OCI-LY7 (cell line): ENCODE measurements around the gene LSAMP. TPM values are rescaled to one million over a fixed set of nuclear protein-coding genes. Genes with fewer than 3 reads are reported as not detected.
"Not testable (repeated sequence)": the region's sequence is repeated elsewhere in the genome, so short reads cannot be mapped to it uniquely, and the experiment has no call there.

Source experiments
- BruUV-seq: library from RNA; stranded (reverse); fragments of 400-500 nt; replicated peaks from 2 replicates; lab custom pipeline; 2021; lab: Mats Ljungman, UMichigan
- CTCF ChIA-PET: fragments of 300-600 bp; sonication (Branson Sonifier 250); formaldehyde crosslinking; loops from one replicate; lab custom pipeline; 2022; ENCODE audit warnings: antibody characterized with exemption; ENCODE audit not compliant: unreplicated experiment; lab: Charles Lee
- POLR2A ChIA-PET: fragments of 300-600 bp; sonication (Branson Sonifier 250); formaldehyde crosslinking; loops from one replicate; lab custom pipeline; 2022; ENCODE audit warnings: antibody characterized with exemption; lab: Charles Lee
- DNase-seq: peaks from one replicate; pipeline ENCODE4 v3.0.0-alpha.2; 2015; ENCODE audit warnings: low spot score
- H2AFZ ChIP-seq: fragments of 200-600 bp; sonication (generic), shearing (Covaris generic); 2 replicates; pipeline ENCODE4 v1.6.1; 2014; ENCODE audit warnings: mild to moderate bottlenecking, antibody characterized with exemption, low read length, moderate library complexity
- H3K27ac ChIP-seq: fragments of 200-600 bp; sonication (generic); 2 replicates; pipeline ENCODE4 v1.5.1; 2014; ENCODE audit warnings: mixed run types, low read depth, mild to moderate bottlenecking, moderate library complexity, low read length, inconsistent platforms; ENCODE audit not compliant: poor library complexity, severe bottlenecking
- H3K36me3 ChIP-seq: fragments of 200-600 bp; sonication (generic); 2 replicates; pipeline ENCODE4 v1.6.1; 2014; ENCODE audit warnings: mild to moderate bottlenecking, antibody characterized with exemption, low read length, moderate library complexity, mixed read lengths; ENCODE audit not compliant: insufficient read depth
- H3K4me1 ChIP-seq: fragments of 200-600 bp; sonication (generic); 2 replicates; pipeline ENCODE4 v1.5.1; 2014; ENCODE audit warnings: mild to moderate bottlenecking, low read length; ENCODE audit not compliant: insufficient read depth, poor library complexity, severe bottlenecking
- H3K4me2 ChIP-seq: fragments of 200-600 bp; sonication (generic); 2 replicates; pipeline ENCODE4 v1.6.1; 2014; ENCODE audit warnings: mild to moderate bottlenecking, low read length
- H3K4me3 ChIP-seq: fragments of 200-600 bp; sonication (generic); 2 replicates; pipeline ENCODE4 v1.5.1; 2014; ENCODE audit warnings: mild to moderate bottlenecking, low read depth, low read length; ENCODE audit not compliant: poor library complexity, severe bottlenecking
- H3K79me2 ChIP-seq: fragments of 200-600 bp; sonication (generic); 2 replicates; pipeline ENCODE4 v1.6.1; 2016; ENCODE audit warnings: low read depth, mild to moderate bottlenecking, low read length, moderate library complexity, mixed read lengths; ENCODE audit not compliant: insufficient read depth
- H3K9me2 ChIP-seq: fragments of 200-600 bp; sonication (generic); 2 replicates; pipeline ENCODE4 v1.6.1; 2016; ENCODE audit warnings: mild to moderate bottlenecking, low read length, mixed read lengths; ENCODE audit not compliant: insufficient read depth
- H3K9me3 ChIP-seq: fragments of 200-600 bp; sonication (generic); 2 replicates; pipeline ENCODE4 v1.6.1; 2014; ENCODE audit warnings: mild to moderate bottlenecking, mixed run types, low read length, mixed read lengths
- H4K20me1 ChIP-seq: fragments of 200-600 bp; sonication (generic); 2 replicates; pipeline ENCODE4 v1.6.1; 2014; ENCODE audit warnings: mild to moderate bottlenecking, antibody characterized with exemption, low read length, moderate library complexity, mixed read lengths; ENCODE audit not compliant: insufficient read depth
- EZH2phosphoT487 ChIP-seq: fragments of 200-600 bp; sonication (generic); IDR thresholded peaks from 2 replicates; pipeline ENCODE4 v1.6.1; 2018; ENCODE audit warnings: low read depth, borderline replicate concordance, mild to moderate bottlenecking, mixed run types, antibody characterized with exemption, low read length, moderate library complexity, mixed read lengths
- intact Hi-C: fragments of 100-400 bp; cut with micrococcal nuclease; formaldehyde crosslinking; loops from one replicate; pipeline ENCODE4 v1.10.0; 2022; ENCODE audit not compliant: unreplicated experiment
- total RNA-seq, 2 experiments: library from RNA; depleted of rRNA in 1 of 2; stranded (reverse); fragments of >200 nt in 1 of 2; shearing (Covaris generic) in 1 of 2; gene quantifications; 2 replicates each; pipeline ENCODE4 v1.2.3, GENCODE V29; 2014 to 2022
- TF ChIP-seq, protein P1 (sequence below): fragments of 200-600 bp; sonication (generic); conservative IDR thresholded peaks from 2 replicates; pipeline ENCODE4 v1.5.1; 2014; ENCODE audit warnings: mild to moderate bottlenecking, antibody characterized with exemption, low read length, moderate library complexity, mixed read lengths

LSAMP gene
- total RNA-seq, 2 experiments from 2014 or later: 1.4 TPM; not detected in 1

GRCh38 chr3:115761927-115762305 lies 683.4 kb downstream of the LSAMP start:
- DNase-seq: no peak
- Histone ChIP-seq H3K9me3 (no peaks in the 10 kb centered on the region), H3K9me2 (no peaks in the 10 kb centered on the region), H3K36me3 (no peaks in the 10 kb centered on the region), H3K4me2 (no peak overlapping the region), H3K27ac (no peak overlapping the region), H3K4me3 (no peak overlapping the region), H3K79me2 (no peaks in the 10 kb centered on the region), H2AFZ (no peak overlapping the region), H3K4me1 (no peaks in the 10 kb centered on the region), H4K20me1 (no peaks in the 10 kb centered on the region)
- CTCF ChIA-PET: interaction anchor here (0.6 kb wide), 1 partner anchor 480 kb away, joined by 3 read pairs; no protein-coding TSS in a partner anchor
- no TSS peak for BruUV-seq
- no peak for TF ChIP-seq EZH2phosphoT487
- TF ChIP-seq, protein P1, sequence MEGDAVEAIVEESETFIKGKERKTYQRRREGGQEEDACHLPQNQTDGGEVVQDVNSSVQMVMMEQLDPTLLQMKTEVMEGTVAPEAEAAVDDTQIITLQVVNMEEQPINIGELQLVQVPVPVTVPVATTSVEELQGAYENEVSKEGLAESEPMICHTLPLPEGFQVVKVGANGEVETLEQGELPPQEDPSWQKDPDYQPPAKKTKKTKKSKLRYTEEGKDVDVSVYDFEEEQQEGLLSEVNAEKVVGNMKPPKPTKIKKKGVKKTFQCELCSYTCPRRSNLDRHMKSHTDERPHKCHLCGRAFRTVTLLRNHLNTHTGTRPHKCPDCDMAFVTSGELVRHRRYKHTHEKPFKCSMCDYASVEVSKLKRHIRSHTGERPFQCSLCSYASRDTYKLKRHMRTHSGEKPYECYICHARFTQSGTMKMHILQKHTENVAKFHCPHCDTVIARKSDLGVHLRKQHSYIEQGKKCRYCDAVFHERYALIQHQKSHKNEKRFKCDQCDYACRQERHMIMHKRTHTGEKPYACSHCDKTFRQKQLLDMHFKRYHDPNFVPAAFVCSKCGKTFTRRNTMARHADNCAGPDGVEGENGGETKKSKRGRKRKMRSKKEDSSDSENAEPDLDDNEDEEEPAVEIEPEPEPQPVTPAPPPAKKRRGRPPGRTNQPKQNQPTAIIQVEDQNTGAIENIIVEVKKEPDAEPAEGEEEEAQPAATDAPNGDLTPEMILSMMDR: no peak
- POLR2A ChIA-PET: interaction anchor here (0.6 kb wide), 1 partner anchor 120 kb away, joined by 4 read pairs; no protein-coding TSS in a partner anchor
- intact Hi-C loops: no loop called here

DNA sequence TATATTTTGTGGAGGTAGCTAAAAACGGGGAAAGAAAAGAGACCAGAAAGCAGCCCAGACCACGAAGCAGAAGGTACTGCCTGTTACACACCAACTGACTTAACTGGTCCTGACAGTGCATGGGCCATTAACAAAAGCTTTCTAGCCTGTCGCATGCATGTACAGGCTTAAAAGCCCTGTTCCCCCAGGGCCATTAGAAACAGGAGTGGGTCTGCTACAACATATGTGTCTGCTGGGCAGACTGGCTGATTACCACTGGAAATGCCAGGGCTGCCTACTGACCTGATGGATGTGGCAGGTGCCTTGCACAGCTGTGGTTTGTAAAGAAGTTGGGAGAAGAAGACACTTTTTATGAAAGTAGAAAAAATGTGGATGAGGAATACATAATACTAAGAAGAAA lies 684.6 kb downstream of the LSAMP start:
- BruUV-seq: no TSS peak
- Histone ChIP-seq H3K36me3 (no peaks in the 10 kb centered on the region), H4K20me1 (no peaks in the 10 kb centered on the region), H3K4me3 (no peak overlapping the region), H3K79me2 (no peaks in the 10 kb centered on the region), H3K9me3 (no peaks in the 10 kb centered on the region), H3K4me1 (no peaks in the 10 kb centered on the region), H2AFZ (no peak overlapping the region), H3K27ac (no peak overlapping the region), H3K9me2 (no peaks in the 10 kb centered on the region), H3K4me2 (no peak overlapping the region)
- intact Hi-C loops: no loop called here
- DNase-seq: no peak
- POLR2A ChIA-PET: no interaction called here
- CTCF ChIA-PET: no interaction called here
- TF ChIP-seq, protein P1: no peak
- no peak for TF ChIP-seq EZH2phosphoT487

- intact Hi-C loops: no loop called here
- H3K9me2 ChIP-seq: no peaks in the 10 kb centered on the region
- ChIA-PET POLR2A (no interaction called here), CTCF (no interaction called here)
- H3K4me2 ChIP-seq: no peak overlapping the region
- H3K9me3 ChIP-seq: no peaks in the 10 kb centered on the region
- TF ChIP-seq, protein P1: no peak
- TF ChIP-seq EZH2phosphoT487: no peak
- H4K20me1 ChIP-seq: no peaks in the 10 kb centered on the region
- no peak overlapping the region for H2AFZ ChIP-seq
- H3K4me3 ChIP-seq: no peak overlapping the region
- DNase-seq: no peak
- H3K27ac ChIP-seq: no peak overlapping the region
- H3K4me1 ChIP-seq: no peaks in the 10 kb centered on the region
- BruUV-seq: no TSS peak
- no peaks in the 10 kb centered on the region for H3K79me2 ChIP-seq
- no peaks in the 10 kb centered on the region for H3K36me3 ChIP-seq
Measured at GRCh38 chr3:115758076-115758763, 687.1 kb downstream of the LSAMP start.

DNA sequence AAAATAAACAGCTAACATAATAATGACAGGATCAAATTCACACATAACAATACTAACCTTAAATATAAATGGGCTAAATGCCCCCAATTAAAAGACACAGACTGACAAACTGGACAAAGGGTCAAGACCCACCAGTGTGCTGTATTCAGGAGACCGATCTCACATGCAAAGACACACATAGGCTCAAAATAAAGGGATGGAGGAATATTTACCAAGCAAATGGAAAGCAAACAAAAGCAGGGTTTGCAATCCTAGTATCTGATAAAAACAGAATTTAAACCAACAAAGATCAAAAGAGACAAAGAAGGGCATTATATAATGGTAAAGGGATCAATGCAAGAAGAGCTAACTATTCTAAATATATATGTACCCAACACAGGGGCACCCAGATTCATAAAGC lies 692.3 kb downstream of the LSAMP start:
- H3K4me2 ChIP-seq, BruUV-seq, H3K9me2 ChIP-seq, H4K20me1 ChIP-seq, intact Hi-C loops, H3K79me2 ChIP-seq, H2AFZ ChIP-seq, CTCF ChIA-PET, H3K4me1 ChIP-seq, DNase-seq, H3K4me3 ChIP-seq, H3K9me3 ChIP-seq, H3K36me3 ChIP-seq, H3K27ac ChIP-seq: not testable (repeated sequence)
- POLR2A ChIA-PET: interaction anchor here (0.6 kb wide), 1 partner anchor 846 kb away, joined by 3 read pairs; no protein-coding TSS in a partner anchor
